HG02870 (cell line): Measurements from ENCODE around the gene HGS.
"Not testable (repeated sequence)": the region's sequence is repeated elsewhere in the genome, so short reads cannot be mapped to it uniquely, and the experiment has no call there.

ENCODE experiments used
- ATAC-seq: cut with Tn5 transposase; IDR thresholded peaks from one replicate; pipeline ENCODE4 v1.9.1; 2021; ENCODE audit warnings: mild to moderate bottlenecking, moderate library complexity; ENCODE audit not compliant: unreplicated experiment

HGS gene

GRCh38 chr17:81717049-81717765 lies 33.4 kb downstream of the HGS start:
- no peak for ATAC-seq

GRCh38 chr17:81717766-81718089 lies 33.9 kb downstream of the HGS start:
- no peak for ATAC-seq

DNA sequence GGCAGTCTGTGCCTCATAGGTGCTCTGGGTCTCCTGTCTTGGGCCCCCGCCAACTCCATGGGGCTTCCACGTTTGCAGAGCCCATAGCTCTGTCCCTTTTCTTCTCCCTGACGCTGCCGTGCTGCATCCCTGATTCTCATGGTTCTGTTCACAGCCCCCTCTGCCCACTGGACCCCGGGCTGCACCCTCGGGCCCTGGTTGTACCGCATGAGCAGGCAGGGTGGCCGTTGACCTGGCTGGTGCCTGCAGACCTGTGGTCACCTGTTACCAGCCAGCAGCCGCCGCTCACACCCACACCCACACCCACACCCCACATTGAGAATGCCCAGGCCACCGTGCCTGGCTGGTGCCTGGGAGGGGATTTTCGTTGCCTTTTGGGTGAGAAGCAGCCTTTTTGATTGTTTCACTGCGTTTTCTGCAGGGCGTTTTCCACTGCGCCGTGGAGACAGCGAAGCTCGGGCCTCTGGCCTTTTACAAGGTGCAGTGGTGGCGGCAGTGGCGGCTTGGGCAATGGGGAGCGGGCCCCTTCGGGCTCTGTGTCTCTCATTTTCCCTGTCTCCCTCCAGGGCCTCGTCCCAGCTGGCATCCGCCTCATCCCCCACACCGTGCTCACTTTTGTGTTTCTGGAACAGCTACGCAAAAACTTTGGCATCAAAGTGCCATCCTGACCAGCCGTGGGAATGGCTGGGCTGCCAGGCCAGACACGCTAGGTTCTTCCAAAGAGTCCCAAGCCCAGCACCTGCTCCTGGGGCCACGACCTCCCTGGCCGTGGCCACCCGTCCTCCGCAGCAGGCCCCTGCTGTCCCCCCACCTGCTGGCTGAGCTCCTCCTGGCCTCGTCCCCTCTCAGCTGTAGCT lies 35.8 kb downstream of the HGS start:
- no peak for ATAC-seq

DNA sequence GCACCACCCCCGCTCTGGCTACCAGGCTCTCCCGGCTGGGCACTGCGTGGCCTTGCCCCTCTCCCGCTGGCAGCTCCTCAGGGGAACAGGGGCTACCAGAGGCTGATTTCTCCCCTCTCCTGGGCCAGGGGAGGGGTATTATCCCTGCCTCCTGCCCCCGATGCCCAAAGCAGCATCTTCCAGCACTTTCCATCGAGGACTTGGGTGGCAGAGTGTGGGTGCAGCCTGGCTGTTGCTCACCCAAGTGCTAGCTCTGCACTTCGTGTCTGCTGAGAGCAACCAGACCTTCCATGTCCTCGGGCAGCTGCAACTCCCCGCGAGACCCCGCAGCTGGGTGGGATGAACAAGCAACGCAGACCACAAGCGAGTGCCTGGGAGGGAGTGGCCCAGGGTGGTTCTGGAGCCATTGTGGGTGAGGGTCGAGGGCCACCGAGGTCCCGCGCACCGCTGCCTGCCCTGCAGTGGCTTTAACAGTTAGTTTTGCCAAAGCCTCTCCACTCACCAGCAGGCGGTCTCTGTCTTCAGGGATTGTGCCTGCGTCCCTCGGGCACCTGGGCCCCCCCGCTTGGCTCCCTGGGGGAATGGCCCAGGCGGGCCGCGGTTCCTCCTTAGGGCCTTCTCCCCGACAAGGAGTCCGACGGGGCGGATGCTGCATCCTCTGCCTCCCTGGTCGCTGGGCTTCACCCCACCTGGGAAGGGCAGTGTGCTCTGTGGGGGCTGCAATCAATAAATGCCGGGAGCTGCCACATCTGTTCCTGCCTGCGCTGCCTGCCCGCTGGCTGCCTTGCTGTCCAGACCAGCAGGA lies 36.7 kb downstream of the HGS start:
- ATAC-seq: no peak

DNA sequence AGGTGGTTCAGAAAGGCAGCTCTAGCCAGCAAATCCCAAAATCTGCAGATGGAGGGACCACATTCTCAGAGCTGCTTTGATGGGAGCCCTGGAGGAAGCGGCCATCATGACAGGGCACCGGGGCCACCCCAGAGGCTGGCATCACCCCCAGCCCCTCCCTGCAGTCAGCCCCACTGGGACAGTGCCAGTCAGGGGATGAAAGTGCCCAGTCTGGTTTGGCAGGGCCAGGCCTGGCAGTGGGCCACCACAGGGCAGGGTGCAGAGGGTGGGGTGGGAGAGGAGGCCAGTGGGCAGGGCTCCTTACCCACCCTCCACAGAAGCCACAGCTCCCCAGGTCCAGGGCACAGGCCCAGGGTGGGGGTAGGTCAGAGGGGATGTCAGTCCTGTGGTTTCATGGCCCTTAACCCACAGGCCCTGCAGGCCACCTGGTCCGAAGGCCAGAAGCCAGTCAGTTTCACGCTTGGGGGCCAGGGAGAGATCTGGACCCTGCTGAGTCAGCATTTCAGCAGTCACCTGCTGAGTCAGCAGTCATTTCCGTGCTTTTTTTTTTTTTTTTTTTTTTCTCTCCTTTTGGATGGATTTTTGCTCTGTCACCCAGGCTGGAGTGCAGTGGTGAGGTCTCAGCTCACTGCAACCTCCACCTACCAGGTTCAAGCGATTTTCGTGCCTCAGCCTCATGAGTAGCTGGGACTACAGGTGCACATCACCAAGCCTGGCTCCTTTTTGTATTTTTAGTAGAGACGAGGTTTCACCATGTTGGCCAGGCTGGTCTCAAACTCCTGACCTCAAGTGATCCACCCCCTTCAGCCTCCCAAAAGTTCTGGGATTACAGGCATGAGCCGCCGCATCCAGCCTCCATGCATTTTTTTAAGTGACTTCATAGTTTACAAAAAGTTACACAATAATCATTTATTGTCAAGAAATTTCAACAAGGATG lies 38.6 kb downstream of the HGS start:
- ATAC-seq: no peak

GRCh38 chr17:81723651-81724209 lies 39.9 kb downstream of the HGS start:
- ATAC-seq: no peak

DNA sequence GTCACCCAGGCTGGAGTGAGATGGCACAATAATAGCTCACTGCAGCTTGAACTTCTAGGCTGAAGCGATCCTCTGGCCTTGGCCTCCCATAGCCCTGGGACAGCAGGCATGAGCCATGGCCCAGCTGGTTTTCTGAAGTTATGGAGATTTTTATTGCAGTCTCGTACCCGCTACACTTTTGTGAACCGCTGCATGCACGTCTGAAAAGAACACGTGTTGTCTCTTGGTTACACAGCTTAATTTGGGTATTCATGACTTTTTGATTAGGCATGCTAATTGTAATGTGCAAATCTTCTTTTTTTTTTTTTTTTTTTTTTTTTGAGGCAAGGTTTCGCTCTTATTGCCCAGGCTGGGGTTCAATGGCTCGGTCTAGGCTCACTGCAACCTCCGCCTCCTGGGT lies 41.6 kb downstream of the HGS start:
- ATAC-seq: no peak

DNA sequence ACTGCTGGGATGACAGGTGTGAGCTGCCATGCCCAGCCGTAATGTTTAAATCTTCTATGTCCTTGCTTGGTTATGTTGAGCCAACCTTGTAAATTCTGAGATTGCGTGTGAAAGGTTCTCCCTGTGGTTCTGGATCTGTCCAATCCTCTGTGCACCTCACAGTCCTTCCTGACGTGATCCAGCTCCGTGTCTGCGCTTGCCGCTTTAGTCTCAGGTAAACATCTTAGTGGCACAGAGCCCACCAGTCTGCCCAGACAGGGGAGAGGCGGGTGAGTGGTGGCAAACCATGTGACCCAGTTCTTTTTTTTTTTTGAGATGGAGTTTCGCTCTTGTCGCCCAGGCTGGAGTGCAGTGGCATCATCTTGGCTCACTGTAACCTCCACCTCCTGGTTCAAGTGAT lies 42.2 kb downstream of the HGS start:
- no peak for ATAC-seq

DNA sequence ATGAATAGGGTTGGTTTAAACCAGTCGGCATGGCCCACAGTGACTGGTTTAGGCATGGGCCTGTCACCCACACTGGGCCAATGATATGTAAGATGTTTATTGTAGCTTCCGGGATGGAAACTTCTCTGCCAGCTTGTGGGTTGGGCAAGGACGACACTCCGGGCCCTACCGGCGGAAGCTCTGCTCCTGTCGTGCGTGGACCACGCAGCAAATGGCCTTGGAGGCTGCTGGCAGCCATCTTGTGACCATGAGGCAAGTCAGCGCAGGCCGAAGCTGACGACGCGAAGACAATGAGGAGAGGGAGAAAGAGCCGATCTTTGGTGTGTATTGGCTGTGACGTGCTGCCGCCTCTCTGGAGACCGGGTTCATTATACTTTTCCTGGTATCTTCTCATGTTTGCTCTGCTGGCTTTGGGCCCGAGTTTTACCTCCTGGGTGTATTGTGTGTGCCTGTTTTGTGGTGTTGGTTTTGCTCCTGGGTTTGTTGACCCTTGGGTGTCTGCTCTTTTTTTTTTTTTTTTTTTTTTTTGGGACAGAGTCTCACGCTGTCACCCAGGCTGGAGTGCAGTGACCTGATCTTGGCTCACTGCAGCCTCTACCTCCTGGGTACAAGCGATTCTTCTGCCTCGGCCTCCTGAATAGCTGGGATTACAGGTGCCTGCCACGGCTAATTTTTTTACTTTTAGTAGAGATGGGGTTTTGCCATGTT lies 43.7 kb downstream of the HGS start:
- no peak for ATAC-seq

DNA sequence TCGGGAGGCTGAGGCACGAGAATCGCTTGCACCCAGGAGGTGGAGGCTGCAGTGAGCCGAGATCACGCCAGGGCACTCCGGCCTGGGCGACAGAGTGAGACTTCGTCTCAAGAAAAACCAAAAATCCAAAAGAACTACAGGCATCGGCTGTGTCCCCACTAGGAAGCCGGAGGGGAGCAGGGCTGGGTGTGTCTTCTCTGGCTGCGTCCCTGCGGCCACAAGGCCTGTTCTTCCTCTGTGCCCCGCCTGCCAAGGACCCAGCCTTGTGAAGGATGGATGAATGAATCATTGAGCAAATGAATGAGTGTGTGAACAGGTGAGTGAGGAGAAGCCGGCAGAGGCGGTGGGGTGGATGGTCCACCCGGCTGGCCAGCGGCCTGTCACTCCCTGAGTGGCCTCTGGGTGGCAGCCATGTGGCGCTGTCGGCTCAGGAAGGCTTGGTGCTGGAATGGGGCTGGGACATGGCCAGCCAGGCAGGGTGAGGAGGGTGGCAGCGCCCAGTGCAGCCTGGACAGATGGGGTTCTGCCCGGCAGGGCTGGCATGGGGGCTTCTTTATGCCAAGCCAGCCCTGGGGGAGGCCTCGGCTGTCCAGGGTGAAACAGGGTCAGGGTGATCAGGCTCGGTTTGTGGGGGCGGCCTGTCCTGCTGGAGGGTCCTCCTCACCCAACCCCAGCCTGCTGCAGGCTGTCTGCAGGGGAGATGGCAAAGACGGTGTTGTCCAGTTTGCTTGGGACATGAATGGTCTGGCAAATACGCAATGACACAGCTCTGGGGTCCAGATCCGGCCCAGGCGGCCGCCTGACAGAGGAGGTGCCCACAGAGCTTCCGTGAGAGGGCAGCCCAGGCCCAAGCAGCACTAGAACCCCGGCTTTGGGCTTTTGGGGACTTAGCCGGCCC lies 49.9 kb downstream of the HGS start:
- no peak for ATAC-seq

GRCh38 chr17:81734405-81735263 lies 50.8 kb downstream of the HGS start:
- ATAC-seq: no peak

DNA sequence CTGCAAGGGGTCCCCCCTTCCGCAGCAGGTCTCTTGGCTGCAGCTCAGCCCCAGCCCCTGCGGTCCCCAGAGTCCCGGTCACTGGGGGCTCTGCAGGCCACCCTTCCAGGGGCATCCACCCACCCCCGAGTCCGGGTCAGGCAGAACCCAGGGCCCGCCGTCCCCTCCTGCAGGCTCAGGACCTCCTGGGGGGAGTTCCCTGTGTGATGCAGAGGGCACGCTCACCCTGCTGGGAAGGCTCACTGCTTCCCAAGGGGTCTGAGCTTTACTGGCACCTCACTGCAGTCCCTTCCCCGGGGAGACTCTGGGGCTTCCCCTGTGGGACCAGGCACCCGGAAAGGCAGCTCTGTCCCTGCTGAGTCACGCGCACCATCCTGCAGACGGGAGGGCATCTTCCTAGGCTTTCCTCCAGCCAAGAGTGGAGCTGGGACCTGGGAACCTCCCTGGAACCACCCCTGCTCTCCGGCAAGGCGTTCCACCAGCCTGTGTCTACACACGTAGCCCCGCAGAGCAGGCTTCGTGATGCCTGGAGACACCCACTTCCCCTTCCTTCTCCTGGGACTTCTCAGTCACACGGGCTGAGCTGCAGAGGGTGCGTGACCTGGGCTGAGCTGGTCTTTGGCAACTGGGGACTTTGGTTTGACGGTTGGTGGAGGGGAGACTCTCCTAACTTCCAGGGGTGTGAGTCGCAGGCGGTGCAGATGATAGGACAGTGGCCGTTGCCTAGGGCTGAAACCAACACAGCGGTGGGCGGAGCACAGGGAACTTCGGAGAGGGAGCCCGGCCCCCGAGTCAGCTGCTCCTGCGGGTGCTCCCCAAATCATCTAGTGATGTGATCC lies 51.7 kb downstream of the HGS start:
- ATAC-seq: no peak

DNA sequence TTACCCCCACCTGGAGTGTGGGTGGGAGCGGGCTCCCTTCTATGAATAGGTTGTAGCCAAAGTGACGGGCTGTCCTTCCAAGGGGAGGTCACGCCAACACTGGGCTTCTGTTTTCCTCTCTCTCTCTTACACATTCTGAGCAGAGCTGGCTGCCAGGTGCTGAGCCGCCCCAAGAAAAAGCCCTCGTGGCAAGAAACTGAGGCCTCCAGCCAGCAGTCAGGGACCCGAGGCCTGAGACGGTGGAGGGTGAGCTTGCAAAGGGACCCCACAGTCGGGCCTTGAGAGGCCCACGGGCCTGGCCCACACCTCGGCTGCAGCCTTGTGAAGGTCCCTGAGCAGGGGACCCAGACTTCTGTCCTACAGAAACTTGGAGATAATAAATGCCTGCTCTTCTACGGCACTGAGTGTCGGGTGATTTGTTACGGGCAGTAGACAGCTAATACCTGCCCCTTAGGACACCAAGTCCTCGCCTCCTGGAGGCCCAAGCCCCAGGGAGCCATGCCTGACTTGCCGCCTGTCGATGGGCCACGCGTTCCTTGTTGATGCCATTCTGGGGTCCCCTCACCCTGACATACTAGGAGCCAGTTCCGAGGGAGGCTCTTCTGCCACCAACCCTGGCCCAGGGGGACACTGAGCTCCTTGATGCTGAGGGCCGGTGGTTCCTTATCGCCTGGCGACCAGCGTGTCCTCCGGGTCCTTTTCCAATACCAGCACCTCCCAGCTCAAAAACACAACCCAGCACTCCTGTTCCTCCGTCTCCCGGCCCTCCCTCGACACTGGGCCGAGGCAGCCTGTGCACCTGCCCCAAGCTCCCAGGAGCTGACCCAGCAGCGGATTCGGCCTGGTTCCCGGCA lies 54.4 kb downstream of the HGS start:
- no peak for ATAC-seq

- no peak for ATAC-seq
Measured at GRCh38 chr17:81738801-81739393, 55.1 kb downstream of the HGS start.

- ATAC-seq: not testable (repeated sequence)
Measured at GRCh38 chr17:81739593-81739992, 55.8 kb downstream of the HGS start.
